ENCODE results near the gene ZBED6.
A peak's percentile ranks its signal among the peaks of the same experiment; 100 is the strongest.
"Not testable (repeated sequence)": the region's sequence is repeated elsewhere in the genome, so short reads cannot be mapped to it uniquely, and the experiment has no call there.

Gene ZBED6

GRCh38 chr1:203769505-203770343 lies 25.7 kb upstream of the ZBED6 start:
- DNase-seq: no peak
- Mint-ChIP-seq H3K27ac (peak overlapping the region; percentile 81), H3K27me3 (no peaks in the 10 kb centered on the region), H3K36me3 (ENCODE audit: low read depth) (peaks cover 74% of the 10 kb centered on the region), H3K4me1 (ENCODE audit: low read depth) (peaks cover 35% of the 10 kb centered on the region), H3K9me3 (no peaks in the 10 kb centered on the region), H3K4me3 (no peak overlapping the region)

GRCh38 chr1:203771901-203772301 lies 23.5 kb upstream of the ZBED6 start:
- Mint-ChIP-seq H3K27me3 (no peaks in the 10 kb centered on the region), H3K9me3 (no peaks in the 10 kb centered on the region), H3K27ac (peak overlapping the region; percentile 47), H3K4me3 (no peak overlapping the region), H3K36me3 (ENCODE audit: low read depth) (peaks cover 82% of the 10 kb centered on the region), H3K4me1 (ENCODE audit: low read depth) (peaks cover 39% of the 10 kb centered on the region)
- DNase-seq: no peak

- Mint-ChIP-seq H3K4me3 (no peak overlapping the region), H3K4me1 (ENCODE audit: low read depth) (peaks cover 41% of the 10 kb centered on the region), H3K27ac (peak overlapping the region; percentile 60), H3K9me3 (no peaks in the 10 kb centered on the region), H3K27me3 (no peaks in the 10 kb centered on the region), H3K36me3 (ENCODE audit: low read depth) (peaks cover 88% of the 10 kb centered on the region)
- DNase-seq: no peak
These were observed 22.6 kb upstream of the ZBED6 start for GRCh38 chr1:203772836-203773235.

- H3K4me3 Mint-ChIP-seq: no peak overlapping the region
- H3K4me1 Mint-ChIP-seq (ENCODE audit: low read depth): peaks cover 24% of the 10 kb centered on the region
- H3K36me3 Mint-ChIP-seq (ENCODE audit: low read depth): peaks cover 67% of the 10 kb centered on the region
- peak overlapping the region; percentile 72 for H3K27ac Mint-ChIP-seq
- H3K9me3 Mint-ChIP-seq: no peaks in the 10 kb centered on the region
- H3K27me3 Mint-ChIP-seq: no peaks in the 10 kb centered on the region
- no peak for DNase-seq
These were observed 18.8 kb upstream of the ZBED6 start for GRCh38 chr1:203776636-203777035.

GRCh38 chr1:203777596-203777995 lies 17.8 kb upstream of the ZBED6 start:
- Mint-ChIP-seq H3K4me3 (no peak overlapping the region), H3K9me3 (no peaks in the 10 kb centered on the region), H3K27ac (peak overlapping the region; percentile 64)

GRCh38 chr1:203778146-203778545 lies 17.3 kb upstream of the ZBED6 start:
- H3K4me3 Mint-ChIP-seq: no peak overlapping the region
- H3K4me1 Mint-ChIP-seq (ENCODE audit: low read depth): peaks cover 24% of the 10 kb centered on the region
- no peaks in the 10 kb centered on the region for H3K27me3 Mint-ChIP-seq
- no peak for DNase-seq
- peaks cover 54% of the 10 kb centered on the region for H3K36me3 Mint-ChIP-seq (ENCODE audit: low read depth)
- H3K9me3 Mint-ChIP-seq: no peaks in the 10 kb centered on the region
- peak overlapping the region; percentile 64 for H3K27ac Mint-ChIP-seq

More at GRCh38 chr1:203777596-203777995, 17.8 kb upstream of the ZBED6 start:
- no peak for DNase-seq
- Mint-ChIP-seq H3K27me3 (no peaks in the 10 kb centered on the region), H3K36me3 (ENCODE audit: low read depth) (peaks cover 60% of the 10 kb centered on the region), H3K4me1 (ENCODE audit: low read depth) (peaks cover 24% of the 10 kb centered on the region)

- no peak for DNase-seq
- Mint-ChIP-seq H3K4me1 (ENCODE audit: low read depth) (peaks cover 24% of the 10 kb centered on the region), H3K36me3 (ENCODE audit: low read depth) (peaks cover 48% of the 10 kb centered on the region), H3K9me3 (no peaks in the 10 kb centered on the region), H3K27me3 (no peaks in the 10 kb centered on the region), H3K27ac (no peak overlapping the region), H3K4me3 (no peak overlapping the region)
These were observed 16.6 kb upstream of the ZBED6 start for GRCh38 chr1:203778789-203779188.

GRCh38 chr1:203781962-203782361 lies 13.5 kb upstream of the ZBED6 start:
- H3K4me3 Mint-ChIP-seq: no peak overlapping the region
- peaks cover 16% of the 10 kb centered on the region for H3K36me3 Mint-ChIP-seq (ENCODE audit: low read depth)
- DNase-seq: no peak
- H3K27me3 Mint-ChIP-seq: no peaks in the 10 kb centered on the region
- H3K4me1 Mint-ChIP-seq (ENCODE audit: low read depth): peaks cover 11% of the 10 kb centered on the region
- H3K9me3 Mint-ChIP-seq: no peaks in the 10 kb centered on the region
- H3K27ac Mint-ChIP-seq: no peak overlapping the region

GRCh38 chr1:203789966-203790365 lies 5.5 kb upstream of the ZBED6 start:
- Mint-ChIP-seq H3K27ac (no peak overlapping the region), H3K4me3 (no peak overlapping the region)

GRCh38 chr1:203791498-203791897 lies 3.9 kb upstream of the ZBED6 start:
- peaks cover 9% of the 10 kb centered on the region for H3K36me3 Mint-ChIP-seq (ENCODE audit: low read depth)
- H3K4me3 Mint-ChIP-seq: no peak overlapping the region
- H3K9me3 Mint-ChIP-seq: no peaks in the 10 kb centered on the region
- peaks cover 7% of the 10 kb centered on the region for H3K4me1 Mint-ChIP-seq (ENCODE audit: low read depth)
- no peaks in the 10 kb centered on the region for H3K27me3 Mint-ChIP-seq
- H3K27ac Mint-ChIP-seq: no peak overlapping the region
- DNase-seq: no peak

More at GRCh38 chr1:203789966-203790365, 5.5 kb upstream of the ZBED6 start:
- no peak for DNase-seq
- H3K9me3 Mint-ChIP-seq: no peaks in the 10 kb centered on the region
- peaks cover 3% of the 10 kb centered on the region for H3K4me1 Mint-ChIP-seq (ENCODE audit: low read depth)
- no peaks in the 10 kb centered on the region for H3K27me3 Mint-ChIP-seq
- no peaks in the 10 kb centered on the region for H3K36me3 Mint-ChIP-seq (ENCODE audit: low read depth)

GRCh38 chr1:203792486-203792885 lies 2.9 kb upstream of the ZBED6 start:
- Mint-ChIP-seq H3K9me3 (peaks cover 4% of the 10 kb centered on the region), H3K4me1 (ENCODE audit: low read depth) (peaks cover 15% of the 10 kb centered on the region), H3K27me3 (no peaks in the 10 kb centered on the region), H3K36me3 (ENCODE audit: low read depth) (peaks cover 19% of the 10 kb centered on the region), H3K27ac (no peak overlapping the region), H3K4me3 (no peak overlapping the region)
- DNase-seq: no peak

- peaks cover 26% of the 10 kb centered on the region for H3K4me1 Mint-ChIP-seq (ENCODE audit: low read depth)
- not testable (repeated sequence) for DNase-seq, H3K27ac Mint-ChIP-seq, H3K4me3 Mint-ChIP-seq, H3K27me3 Mint-ChIP-seq, H3K9me3 Mint-ChIP-seq
- peaks cover 29% of the 10 kb centered on the region for H3K36me3 Mint-ChIP-seq (ENCODE audit: low read depth)
These were observed 1.9 kb upstream of the ZBED6 start for GRCh38 chr1:203793561-203793960.

GRCh38 chr1:203794764-203795440 lies 521 bp upstream of the ZBED6 start:
- peaks cover 39% of the 10 kb centered on the region for H3K4me1 Mint-ChIP-seq (ENCODE audit: low read depth)
- DNase-seq: no peak
- peak overlapping the region; percentile 96 for H3K4me3 Mint-ChIP-seq
- peaks cover 43% of the 10 kb centered on the region for H3K36me3 Mint-ChIP-seq (ENCODE audit: low read depth)
- H3K27ac Mint-ChIP-seq: peak overlapping the region; percentile 98
- no peaks in the 10 kb centered on the region for H3K27me3 Mint-ChIP-seq
- H3K9me3 Mint-ChIP-seq: peaks cover 4% of the 10 kb centered on the region

GRCh38 chr1:203796236-203796605 lies 798 bp downstream of the ZBED6 start:
- peaks cover 54% of the 10 kb centered on the region for H3K36me3 Mint-ChIP-seq (ENCODE audit: low read depth)
- no peaks in the 10 kb centered on the region for H3K27me3 Mint-ChIP-seq
- no peak for DNase-seq
- peaks cover 51% of the 10 kb centered on the region for H3K4me1 Mint-ChIP-seq (ENCODE audit: low read depth)
- H3K9me3 Mint-ChIP-seq: peaks cover 4% of the 10 kb centered on the region
- H3K27ac Mint-ChIP-seq: peak overlapping the region; percentile 98
- peak overlapping the region; percentile 96 for H3K4me3 Mint-ChIP-seq

GRCh38 chr1:203797216-203797615 lies 1.8 kb downstream of the ZBED6 start:
- Mint-ChIP-seq H3K4me3 (peak overlapping the region; percentile 96), H3K27ac (peak overlapping the region; percentile 98), H3K27me3 (no peaks in the 10 kb centered on the region), H3K36me3 (ENCODE audit: low read depth) (peaks cover 63% of the 10 kb centered on the region), H3K9me3 (peaks cover 4% of the 10 kb centered on the region), H3K4me1 (ENCODE audit: low read depth) (peaks cover 59% of the 10 kb centered on the region)
- DNase-seq: no peak
